NCI-H146 (cell line): ENCODE results near the gene SMOC1.

Experiments used
- DNase-seq: peaks from one replicate; lab custom pipeline; 2025; lab: John Stamatoyannopoulos, UW

Gene SMOC1

GRCh38 chr14:69943084-69943780, 64.0 kb downstream of the SMOC1 start:
- DNase-seq: peak; percentile 47

GRCh38 chr14:69945347-69945746, 66.1 kb downstream of the SMOC1 start:
- no peak for DNase-seq

DNA sequence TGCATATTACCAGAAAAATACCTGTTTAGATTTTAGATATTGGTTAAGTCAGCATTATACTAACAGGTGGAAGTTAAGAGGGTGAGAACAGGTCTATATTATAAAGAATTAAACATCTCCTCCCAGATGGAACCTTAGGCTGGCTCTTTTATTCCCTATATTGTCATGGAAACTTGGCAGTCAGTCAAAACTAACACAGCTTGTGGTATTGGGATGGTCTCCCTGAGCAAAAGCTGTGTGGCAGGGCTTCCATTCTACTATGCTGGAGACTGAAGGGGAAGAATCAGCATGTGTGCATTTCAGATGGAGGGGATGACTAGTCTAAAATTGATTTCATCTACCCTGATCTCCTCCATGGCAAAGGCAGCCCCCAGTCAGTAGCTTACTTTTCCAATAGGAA, 66.7 kb downstream of the SMOC1 start:
- peak; percentile 65 for DNase-seq

DNA sequence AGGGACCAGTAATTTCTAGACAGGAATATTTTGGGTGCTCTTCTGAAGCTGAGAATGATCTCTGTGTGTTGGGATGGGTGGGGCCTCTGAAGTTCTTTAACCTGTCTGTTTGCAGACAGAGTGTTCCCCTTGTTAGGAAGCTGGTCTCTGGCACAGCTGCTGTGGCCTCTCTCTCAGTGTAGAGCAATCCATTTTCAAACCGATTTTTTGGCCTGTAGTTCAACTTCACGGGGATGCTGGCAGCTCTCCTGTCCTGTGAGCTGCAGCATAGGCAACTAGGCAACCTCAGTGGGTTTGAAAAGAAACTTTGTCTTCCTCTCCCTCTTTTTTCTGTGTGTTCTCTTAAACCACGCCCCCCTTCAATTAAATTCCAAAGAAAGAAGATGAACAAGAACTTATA, 69.1 kb downstream of the SMOC1 start:
- no peak for DNase-seq

DNA sequence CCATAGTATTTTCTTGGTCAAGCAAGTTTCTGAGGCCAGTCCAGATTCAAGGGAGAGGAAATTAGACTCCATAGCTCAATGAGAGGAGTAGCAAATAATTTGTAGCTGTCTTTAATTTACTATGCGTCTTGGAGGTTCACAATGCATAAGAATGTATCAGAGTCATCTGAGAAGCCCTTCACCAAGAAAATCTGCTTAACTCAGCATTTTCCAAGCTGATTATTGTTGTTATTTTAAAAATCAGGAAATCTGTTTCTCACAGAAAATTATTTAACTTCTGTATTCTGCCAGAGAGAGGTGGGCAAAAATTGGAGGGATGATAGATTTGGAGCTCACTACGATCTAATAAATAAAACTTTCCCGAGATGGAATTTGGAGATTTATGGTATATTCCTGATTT, 72.0 kb downstream of the SMOC1 start:
- no peak for DNase-seq

DNA sequence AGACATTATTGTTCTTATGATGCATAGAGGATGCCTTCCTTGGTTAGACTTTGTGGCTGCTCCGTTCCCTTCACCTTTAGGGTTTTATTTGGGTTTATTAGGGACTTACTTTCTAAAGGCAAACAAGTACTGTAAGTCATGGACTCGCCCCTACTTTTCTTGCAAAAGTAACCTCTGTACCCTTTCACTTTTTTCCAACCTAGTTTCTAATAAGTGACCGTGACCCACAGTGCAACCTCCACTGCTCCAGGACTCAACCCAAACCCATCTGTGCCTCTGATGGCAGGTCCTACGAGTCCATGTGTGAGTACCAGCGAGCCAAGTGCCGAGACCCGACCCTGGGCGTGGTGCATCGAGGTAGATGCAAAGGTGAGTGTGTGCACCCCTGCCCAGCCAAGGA, 72.7 kb downstream of the SMOC1 start:
- no peak for DNase-seq

GRCh38 chr14:69953266-69953915, 74.2 kb downstream of the SMOC1 start:
- no peak for DNase-seq

- DNase-seq: no peak
Measured at GRCh38 chr14:69955855-69956845, 76.9 kb downstream of the SMOC1 start.

DNA sequence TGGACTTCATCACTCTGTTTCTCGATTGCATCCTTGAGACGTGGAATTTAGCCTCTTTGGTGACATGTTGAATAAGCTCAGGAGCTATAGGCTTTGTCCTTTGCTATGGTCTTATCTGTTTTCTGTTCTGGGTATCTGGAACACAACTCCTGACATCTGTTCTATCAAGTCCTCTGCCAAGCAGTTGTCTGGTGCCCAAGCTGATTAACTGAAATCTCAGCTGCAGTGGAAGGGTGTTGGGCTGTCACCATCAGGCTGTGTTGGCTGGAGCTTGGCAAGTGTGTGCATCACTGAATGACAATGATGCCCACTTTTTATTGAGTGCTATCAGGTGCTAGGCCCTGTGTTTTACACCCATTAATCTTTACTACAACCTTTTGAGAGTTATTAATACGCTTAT, 77.8 kb downstream of the SMOC1 start:
- DNase-seq: no peak

- no peak for DNase-seq
Measured at GRCh38 chr14:69957986-69958385, 78.8 kb downstream of the SMOC1 start.

DNA sequence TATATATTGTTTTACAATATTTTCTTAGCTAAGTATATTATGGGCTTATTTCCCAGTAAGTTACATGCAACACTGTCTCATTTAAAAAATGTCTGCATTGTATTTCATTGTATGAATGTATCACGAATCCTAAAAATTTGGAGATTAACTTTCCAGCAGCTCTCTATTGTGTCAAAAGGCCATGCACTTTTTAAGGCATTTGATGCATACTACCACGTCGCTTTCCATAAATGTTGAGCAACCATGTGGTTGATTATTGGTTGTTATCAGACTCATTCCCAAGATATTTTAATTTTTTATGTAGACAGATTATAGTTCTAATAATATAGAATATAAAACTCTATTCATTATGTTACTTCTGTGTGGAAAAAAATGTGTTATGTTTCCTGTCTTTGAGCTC, 79.9 kb downstream of the SMOC1 start:
- no peak for DNase-seq

GRCh38 chr14:69960296-69960695, 81.1 kb downstream of the SMOC1 start:
- DNase-seq: no peak

DNA sequence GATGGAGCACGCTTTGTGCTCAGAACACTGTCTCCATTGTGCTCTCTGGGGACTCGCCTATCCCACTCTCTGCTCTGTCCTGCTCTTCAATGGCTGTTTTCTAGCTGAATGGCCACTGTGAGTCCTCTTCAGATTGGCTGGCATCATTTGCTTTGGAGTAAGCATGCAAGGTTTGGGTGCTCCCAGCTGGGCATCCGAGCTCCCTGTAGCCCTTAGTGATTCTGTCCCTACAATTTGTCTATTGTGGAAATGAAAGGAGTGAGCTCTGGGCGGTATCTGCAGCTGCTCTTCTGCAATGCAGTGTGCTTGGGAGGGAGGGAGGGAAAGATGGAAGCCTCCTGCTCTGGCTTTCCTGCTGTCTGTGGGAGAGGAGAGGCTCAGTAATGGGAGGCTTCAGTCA, 84.8 kb downstream of the SMOC1 start:
- DNase-seq: peak; percentile 19

GRCh38 chr14:69964841-69965240, 85.6 kb downstream of the SMOC1 start:
- DNase-seq: no peak

GRCh38 chr14:69968132-69968531, 88.9 kb downstream of the SMOC1 start:
- no peak for DNase-seq

- DNase-seq: no peak
Measured at GRCh38 chr14:69968681-69969080, 89.5 kb downstream of the SMOC1 start.

- DNase-seq: no peak
Measured at GRCh38 chr14:69972755-69973154, 93.5 kb downstream of the SMOC1 start.

DNA sequence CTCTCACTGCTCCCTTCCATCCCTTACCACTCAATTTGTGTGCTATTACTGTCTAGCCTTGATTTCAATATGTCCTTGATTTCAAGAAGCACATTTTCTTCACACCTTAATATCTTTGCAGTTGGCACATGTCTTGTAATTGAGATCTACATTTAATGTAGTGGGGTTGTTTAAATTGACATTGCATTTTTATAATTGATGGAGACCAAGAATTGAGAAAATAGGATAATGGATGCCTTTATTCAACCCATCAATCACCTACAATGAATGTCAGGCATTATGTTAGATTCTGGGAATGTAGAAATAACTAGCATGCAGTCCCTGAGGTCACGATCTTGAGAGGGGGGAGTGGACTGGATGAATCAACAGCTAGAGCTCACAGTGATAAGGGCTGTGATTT, 94.6 kb downstream of the SMOC1 start:
- no peak for DNase-seq

- peak; percentile 7 for DNase-seq
Measured at GRCh38 chr14:69979882-69980281, 100.7 kb downstream of the SMOC1 start.

DNA sequence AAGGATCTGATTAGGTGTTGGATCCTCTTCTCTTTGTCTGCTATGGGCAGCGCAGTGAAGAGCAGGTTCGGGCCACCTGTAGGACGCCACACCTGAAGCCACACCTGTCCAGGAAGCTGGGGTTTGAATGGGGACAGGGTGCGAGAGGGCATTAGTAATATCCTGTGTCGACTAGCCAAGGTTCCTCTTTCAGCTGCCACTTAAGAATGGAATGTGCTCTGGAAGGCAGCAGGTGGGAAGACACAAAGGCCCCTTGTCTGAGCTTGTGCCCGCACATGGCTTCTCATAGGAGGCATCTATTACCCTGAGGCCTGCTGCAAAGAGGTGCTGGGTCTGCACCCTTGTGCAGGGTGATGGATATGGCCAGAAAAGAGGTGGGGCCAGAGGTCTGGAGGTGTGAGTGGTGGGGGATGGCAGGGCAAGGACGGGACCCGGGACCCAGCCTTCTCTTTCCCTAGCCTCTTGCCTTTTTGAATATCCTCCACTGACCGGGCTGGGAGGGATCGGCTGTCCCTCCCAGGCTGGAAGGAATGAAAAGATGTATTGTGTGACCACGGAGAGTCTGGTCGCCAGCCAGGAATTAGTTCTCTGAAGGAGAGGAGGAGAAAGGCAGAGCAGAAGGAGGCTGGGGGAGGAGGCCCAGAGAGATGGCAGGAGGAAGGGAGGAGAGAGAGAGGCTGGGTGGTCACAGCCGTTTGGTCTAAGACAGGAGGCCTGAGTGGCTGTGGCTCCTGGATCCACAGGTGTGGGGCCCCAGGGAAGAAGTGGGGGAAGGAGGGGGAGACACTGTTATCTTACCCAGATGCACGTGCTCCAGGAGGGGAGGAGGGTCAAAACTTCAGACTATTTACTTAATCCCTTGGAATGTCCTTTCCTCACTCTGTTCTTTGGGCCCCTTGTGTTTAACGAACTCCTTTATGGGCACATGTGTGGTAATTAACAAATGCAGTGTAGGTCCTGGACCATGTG, 101.5 kb downstream of the SMOC1 start:
- DNase-seq: peak; percentile 88

GRCh38 chr14:69982220-69982839, 103.1 kb downstream of the SMOC1 start:
- DNase-seq: no peak
